ENCODE data around the gene GATB. TPM values are rescaled to one million over a fixed set of nuclear protein-coding genes. Genes with fewer than 3 reads are reported as not detected.

GATB gene
- total and polyA plus RNA-seq, 2 donors (not counting 1 experiment from before 2014, with no cell fraction given), result 11.6 to 19.2 TPM

DNA sequence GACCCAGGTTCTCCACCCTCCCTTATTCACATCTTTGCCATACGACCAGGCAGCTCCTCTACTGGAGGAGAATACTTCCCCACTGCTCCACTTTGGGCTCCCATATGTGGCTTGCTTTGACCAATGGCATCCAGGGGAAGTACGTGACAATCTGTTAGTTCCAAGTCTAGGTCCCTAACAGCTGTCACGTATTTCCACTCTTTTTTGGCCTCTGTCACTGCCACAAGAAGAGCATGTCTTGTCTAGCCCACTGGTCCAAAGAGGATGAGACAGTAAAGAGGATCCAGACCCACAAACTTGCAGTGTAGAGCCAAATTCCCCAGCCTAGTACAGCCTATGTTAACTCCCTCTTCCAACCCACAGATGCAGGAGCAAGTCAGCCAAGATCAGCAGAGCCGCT, 49.7 kb upstream of the GATB start:
- H3K4me1 Mint-ChIP-seq, result no peaks in the 10 kb centered on the region
- ChIA-PET CTCF (interaction anchor here (2.6 to 3.3 kb wide), 2 partner anchors 8 to 11 kb away, joined by 6 to 14 read pairs; no protein-coding TSS in a partner anchor), POLR2A (no interaction called here)
- Histone ChIP-seq H3K36me3 (replicated peaks in 1 of 2; ENCODE audit: control extremely low read depth in 1 of 2, control insufficient read depth in 1 of 2, extremely low read depth in 1 of 2, insufficient read depth in 2 of 2, low read length in 1 of 2) (no peaks in the 10 kb centered on the region), H3K9me3 (ENCODE audit: control extremely low read depth in 1 of 3, control insufficient read depth in 2 of 3, insufficient read depth in 1 of 3, low read length in 2 of 3) (no peaks in the 10 kb centered on the region), H2AFZ (ENCODE audit: insufficient read depth, low read depth, low read length, poor library complexity, severe bottlenecking) (no peak overlapping the region), H3K4me3 (ENCODE audit: control extremely low read depth in 1 of 5, extremely low read depth in 1 of 5, insufficient read depth in 1 of 5, low read depth in 2 of 5, low read length in 4 of 5) (no peak overlapping the region), H3K27ac (ENCODE audit: low read length in 2 of 2) (no peak overlapping the region), H3K9ac (ENCODE audit: low read length) (no peak overlapping the region), H3K79me2 (ENCODE audit: control insufficient read depth, insufficient read depth, low read length) (no peaks in the 10 kb centered on the region), H3K4me1 (ENCODE audit: control insufficient read depth in 2 of 2, insufficient read depth in 2 of 2, low read length in 2 of 2) (no peaks in the 10 kb centered on the region), H3K4me2 (replicated peaks; ENCODE audit: low read depth, low read length, poor library complexity, severe bottlenecking) (no peak overlapping the region), H4K20me1 (ENCODE audit: control insufficient read depth, insufficient read depth, low read length, poor library complexity, severe bottlenecking) (no peaks in the 10 kb centered on the region), H3K27me3 (replicated peaks in 1 of 4; ENCODE audit: control extremely low read depth in 1 of 4, control insufficient read depth in 3 of 4, insufficient read depth in 4 of 4, low read length in 3 of 4) (no peaks in the 10 kb centered on the region)
- H3K27me3 Mint-ChIP-seq, result peaks cover 6% of the 10 kb centered on the region
- TF ChIP-seq CTCF (IDR thresholded peaks at IDR 0.05), result no peak
- TF ChIP-seq EZH2 (IDR thresholded peaks at IDR 0.05; ENCODE audit: borderline replicate concordance, insufficient read depth, low read depth, low read length, poor library complexity, severe bottlenecking), result no peak
- WGBS (ENCODE audit: insufficient coverage), result 82% methylated on average over 2 of the region's 4 CpGs
- no peak overlapping the region for H3K27ac Mint-ChIP-seq
- H3K4me3 Mint-ChIP-seq, result no peak overlapping the region
- H3K9me3 Mint-ChIP-seq (ENCODE audit: insufficient read depth), result no peaks in the 10 kb centered on the region
- no peak for DNase-seq
- intact Hi-C loops (cut with micrococcal nuclease), result no loop called here
- ATAC-seq (ENCODE audit: low read depth), result no peak

DNA sequence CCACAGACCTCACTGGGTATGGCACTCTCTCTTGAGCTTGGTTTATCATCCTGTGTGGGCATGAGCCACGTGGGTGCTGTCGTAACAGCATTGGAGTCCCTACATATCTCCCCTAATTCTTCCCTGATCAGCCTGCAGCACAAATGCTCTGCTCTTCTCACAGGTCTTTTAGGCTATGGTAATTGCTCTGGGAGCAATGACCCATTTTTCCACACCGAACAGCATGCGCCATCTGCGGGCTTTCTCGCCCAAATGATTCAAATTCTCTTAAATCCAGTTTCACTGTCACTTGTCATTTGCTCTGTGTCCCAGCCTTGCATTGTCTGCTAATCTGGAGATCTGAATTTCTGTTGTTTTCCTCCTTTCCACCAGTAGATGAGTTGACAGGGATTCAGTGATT, 48.9 kb upstream of the GATB start:
- ChIA-PET POLR2A (no interaction called here), CTCF (interaction anchor here (2.6 to 3.3 kb wide), 2 partner anchors 7 to 11 kb away, joined by 6 to 14 read pairs; no protein-coding TSS in a partner anchor)
- DNase-seq, result no peak
- H3K4me1 ChIP-seq (ENCODE audit: control insufficient read depth in 2 of 2, insufficient read depth in 2 of 2, low read length in 2 of 2), result no peaks in the 10 kb centered on the region
- Mint-ChIP-seq H3K27me3 (peaks cover 6% of the 10 kb centered on the region), H3K4me3 (no peak overlapping the region), H3K27ac (no peak overlapping the region), H3K9me3 (ENCODE audit: insufficient read depth) (no peaks in the 10 kb centered on the region), H3K4me1 (no peaks in the 10 kb centered on the region)
- H3K4me3 ChIP-seq (ENCODE audit: control extremely low read depth in 1 of 5, extremely low read depth in 1 of 5, insufficient read depth in 1 of 5, low read depth in 2 of 5, low read length in 4 of 5), result no peak overlapping the region
- intact Hi-C loops (cut with micrococcal nuclease), result no loop called here
- TF ChIP-seq EZH2 (IDR thresholded peaks at IDR 0.05; ENCODE audit: borderline replicate concordance, insufficient read depth, low read depth, low read length, poor library complexity, severe bottlenecking), result no peak
- TF ChIP-seq CTCF (IDR thresholded peaks at IDR 0.05), result no peak
- H4K20me1 ChIP-seq (ENCODE audit: control insufficient read depth, insufficient read depth, low read length, poor library complexity, severe bottlenecking), result no peaks in the 10 kb centered on the region
- no peak overlapping the region for H2AFZ ChIP-seq (ENCODE audit: insufficient read depth, low read depth, low read length, poor library complexity, severe bottlenecking)
- H3K9ac ChIP-seq (ENCODE audit: low read length), result no peak overlapping the region
- H3K27me3 ChIP-seq (replicated peaks in 1 of 4; ENCODE audit: control extremely low read depth in 1 of 4, control insufficient read depth in 3 of 4, insufficient read depth in 4 of 4, low read length in 3 of 4), result no peaks in the 10 kb centered on the region
- no peak overlapping the region for H3K27ac ChIP-seq (ENCODE audit: low read length in 2 of 2)
- H3K4me2 ChIP-seq (replicated peaks; ENCODE audit: low read depth, low read length, poor library complexity, severe bottlenecking), result no peak overlapping the region
- H3K79me2 ChIP-seq (ENCODE audit: control insufficient read depth, insufficient read depth, low read length), result no peaks in the 10 kb centered on the region
- H3K36me3 ChIP-seq (replicated peaks in 1 of 2; ENCODE audit: control extremely low read depth in 1 of 2, control insufficient read depth in 1 of 2, extremely low read depth in 1 of 2, insufficient read depth in 2 of 2, low read length in 1 of 2), result no peaks in the 10 kb centered on the region
- H3K9me3 ChIP-seq (ENCODE audit: control extremely low read depth in 1 of 3, control insufficient read depth in 2 of 3, insufficient read depth in 1 of 3, low read length in 2 of 3), result no peaks in the 10 kb centered on the region
- no peak for ATAC-seq (ENCODE audit: low read depth)
- 100% methylated on average over 1 of the region's 6 CpGs for WGBS (ENCODE audit: insufficient coverage)
